HG03439 (cell line): Measurements from ENCODE around the gene SATB1.

ENCODE experiments used
- ATAC-seq: cut with Tn5 transposase; IDR thresholded peaks from one replicate; pipeline ENCODE4 v1.9.1; 2021; ENCODE audit warnings: mild to moderate bottlenecking, moderate library complexity; ENCODE audit not compliant: unreplicated experiment

SATB1 gene

DNA sequence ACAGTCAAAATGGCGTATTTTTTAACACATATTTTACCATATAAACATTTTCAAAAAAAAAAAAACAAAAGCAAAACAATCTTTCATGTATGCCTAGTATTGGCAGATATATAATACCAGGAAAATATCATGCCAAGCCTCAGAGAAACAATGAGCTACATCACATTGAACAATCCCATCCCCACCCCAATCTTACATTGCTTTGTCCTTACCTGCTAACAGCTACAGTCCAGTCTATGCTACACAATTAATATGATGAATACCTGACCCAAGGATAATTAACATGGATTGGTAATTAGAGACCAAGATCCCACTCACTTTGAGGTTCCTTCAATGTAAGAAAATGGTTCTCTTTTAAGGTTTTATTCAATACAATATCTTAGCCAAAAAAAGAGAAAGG is 7.6 kb upstream of the SATB1 start:
- ATAC-seq: no peak

- ATAC-seq: no peak
Observed at GRCh38 chr3:18431266-18431665, 6.1 kb upstream of the SATB1 start.

DNA sequence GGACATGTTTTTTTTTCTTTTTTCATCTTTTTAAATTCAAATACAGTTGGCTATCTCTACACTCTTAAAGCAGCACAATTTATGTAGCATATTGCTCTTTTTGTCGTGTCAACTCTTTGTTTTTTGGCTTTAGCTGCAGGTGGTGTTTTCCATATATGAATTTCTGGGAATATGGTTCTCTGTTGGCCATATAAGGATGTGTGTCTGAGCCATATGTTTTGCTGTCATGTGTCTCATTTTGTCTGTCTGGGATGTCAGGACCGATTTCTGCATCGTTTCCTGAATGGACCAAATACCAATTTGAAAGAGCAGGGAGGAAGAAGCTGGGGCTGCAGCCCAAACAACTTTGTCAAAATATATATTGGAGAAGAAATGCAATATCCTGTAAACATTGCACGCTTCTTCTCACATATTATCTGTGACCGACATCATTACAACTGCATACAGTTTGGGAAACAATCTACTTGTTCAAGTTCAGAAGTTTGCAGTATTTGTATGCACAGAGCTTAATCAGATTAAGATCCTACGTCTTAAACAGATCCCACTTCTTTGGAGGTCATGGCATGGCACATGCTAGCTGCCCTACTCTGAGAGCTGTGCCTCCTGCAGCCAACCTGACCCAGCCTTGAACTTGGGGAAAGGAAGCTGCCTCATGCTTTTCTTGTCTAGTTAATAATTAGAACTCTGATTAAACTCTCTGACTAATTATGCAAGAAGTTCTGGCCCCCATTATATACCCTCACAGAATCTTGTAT is 4.0 kb upstream of the SATB1 start:
- ATAC-seq: no peak

GRCh38 chr3:18428036-18428435 is 2.9 kb upstream of the SATB1 start:
- no peak for ATAC-seq

DNA sequence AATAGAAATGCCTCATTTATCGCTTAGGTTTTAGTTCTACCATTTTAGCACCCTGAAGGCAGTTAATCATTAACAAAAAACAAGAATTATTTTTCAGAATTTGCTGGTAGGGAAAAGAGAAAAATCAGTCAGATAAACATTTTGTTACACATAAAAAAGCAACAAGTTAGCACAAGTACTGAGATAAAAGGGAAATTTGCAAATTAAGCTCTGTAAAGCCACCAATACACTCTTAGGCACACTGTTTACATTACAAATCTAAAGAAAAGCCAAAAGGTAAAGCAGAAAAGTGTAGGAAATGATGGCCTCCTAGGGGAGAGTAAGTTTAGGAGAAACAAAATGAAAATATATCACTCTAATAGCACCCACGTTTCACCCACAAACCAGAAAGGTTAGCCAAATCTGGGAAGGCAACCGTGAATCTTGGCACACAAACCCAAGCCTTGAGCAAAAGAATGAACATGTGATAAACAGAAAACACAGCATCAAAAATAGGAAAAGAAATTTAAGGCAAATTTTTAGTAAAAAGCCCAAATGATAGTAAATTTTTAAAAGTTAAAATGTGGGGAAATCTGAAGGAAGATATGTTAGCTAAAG is 1.6 kb upstream of the SATB1 start:
- no peak for ATAC-seq

DNA sequence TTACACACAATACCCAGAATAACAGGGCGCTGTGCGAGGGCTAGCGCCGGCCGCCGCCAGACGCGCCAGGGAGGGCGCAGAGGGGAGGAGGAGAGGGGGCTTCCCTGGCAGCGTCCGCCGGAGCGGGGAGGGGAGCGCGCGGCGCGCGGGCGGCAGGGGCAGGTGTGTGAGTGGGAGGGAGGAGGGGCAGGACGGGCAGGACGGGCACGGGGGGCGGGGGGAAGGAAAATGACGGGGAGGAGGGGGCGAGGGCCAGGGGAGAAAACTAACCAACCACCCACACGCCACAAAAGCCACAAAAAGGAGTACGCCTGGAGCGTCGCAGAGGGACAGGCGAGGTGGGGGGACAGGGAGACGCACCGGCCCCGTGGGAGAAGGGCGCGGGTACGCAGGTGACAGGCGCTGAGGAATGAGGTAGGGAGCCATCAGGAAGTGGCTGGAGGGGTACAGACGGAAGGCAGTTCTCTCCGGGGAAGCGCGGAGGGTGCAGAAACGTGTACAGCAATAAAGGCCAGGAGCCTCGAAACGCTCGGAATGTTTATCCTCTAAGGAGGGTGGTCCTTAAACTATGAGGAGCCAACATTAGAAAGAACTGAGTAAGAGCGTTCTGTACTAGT is 610 bp upstream of the SATB1 start:
- ATAC-seq: no peak

- ATAC-seq: no peak
Observed at GRCh38 chr3:18424213-18424728, 868 bp downstream of the SATB1 start.

DNA sequence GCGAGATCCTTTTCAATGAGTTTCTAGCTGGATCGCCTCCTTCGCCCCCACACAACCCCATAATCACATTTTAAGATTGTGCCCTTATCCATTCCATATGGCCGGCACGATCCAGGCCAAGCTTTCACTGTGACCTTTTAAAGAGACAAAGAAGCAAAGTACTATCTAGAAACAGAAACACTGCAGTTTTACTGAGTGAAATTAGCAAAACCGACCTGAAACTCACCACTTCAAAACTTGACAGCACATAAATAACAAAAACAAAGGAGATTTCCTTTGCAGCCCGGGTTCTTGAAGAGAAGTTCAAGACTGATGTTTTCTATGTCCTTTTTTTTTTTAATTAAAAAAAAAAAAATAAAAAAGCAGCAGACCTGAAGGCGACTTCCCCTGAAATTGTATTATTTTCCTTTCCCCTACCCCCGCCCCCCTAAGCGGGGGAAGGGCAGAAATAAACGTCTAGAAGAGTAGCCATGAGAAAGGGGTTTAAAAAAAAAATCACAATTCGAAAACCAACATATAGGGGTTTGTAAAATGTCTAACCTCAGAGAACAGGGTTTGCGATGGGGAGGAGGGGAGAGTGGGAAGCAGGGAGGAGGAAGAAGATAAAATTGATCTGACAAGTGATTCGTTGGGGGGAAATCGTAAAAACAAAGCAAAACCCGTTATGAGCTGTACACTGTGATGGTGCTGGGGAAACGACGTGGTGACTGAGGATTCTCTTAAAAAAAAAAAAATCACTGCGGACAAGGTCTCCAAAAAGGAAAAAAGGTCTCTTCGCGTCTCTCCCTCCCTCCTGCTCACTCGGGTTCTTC is 1.5 kb downstream of the SATB1 start:
- ATAC-seq: peak; percentile 89

GRCh38 chr3:18422972-18423371 is 2.2 kb downstream of the SATB1 start:
- ATAC-seq: no peak

- no peak for ATAC-seq
Observed at GRCh38 chr3:18420555-18420954, 4.6 kb downstream of the SATB1 start.

GRCh38 chr3:18419232-18419631 is 5.9 kb downstream of the SATB1 start:
- no peak for ATAC-seq

DNA sequence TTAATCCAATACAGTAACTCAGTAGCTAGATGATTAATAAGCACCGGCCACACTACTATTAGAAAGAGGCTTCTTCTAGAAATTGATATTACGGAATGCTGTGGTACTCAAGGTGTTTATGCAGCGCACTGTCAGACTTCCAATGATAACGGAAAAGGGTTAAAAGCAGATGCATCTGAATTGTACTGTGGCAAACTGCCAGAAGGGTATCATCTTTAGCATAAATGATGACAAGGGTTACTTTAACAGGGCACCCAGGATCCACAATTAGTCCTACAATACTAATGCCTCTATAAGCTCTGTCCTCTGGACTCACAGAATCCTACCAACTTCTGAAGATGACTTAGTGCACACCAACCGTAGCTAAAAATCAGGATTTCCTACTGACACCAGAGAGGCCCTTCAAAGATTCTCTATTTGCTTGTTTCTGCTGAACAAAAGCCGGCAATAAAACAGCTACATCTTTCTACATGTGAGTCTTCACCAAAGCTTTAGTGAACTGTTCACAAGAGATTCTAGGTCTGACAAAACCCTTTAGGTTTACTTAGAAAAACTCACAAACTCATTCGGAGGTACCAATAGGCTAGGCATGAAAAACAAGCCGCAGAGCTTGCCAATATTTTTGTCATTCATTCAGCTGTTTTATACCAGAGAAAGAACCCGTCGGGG is 7.1 kb downstream of the SATB1 start:
- no peak for ATAC-seq

DNA sequence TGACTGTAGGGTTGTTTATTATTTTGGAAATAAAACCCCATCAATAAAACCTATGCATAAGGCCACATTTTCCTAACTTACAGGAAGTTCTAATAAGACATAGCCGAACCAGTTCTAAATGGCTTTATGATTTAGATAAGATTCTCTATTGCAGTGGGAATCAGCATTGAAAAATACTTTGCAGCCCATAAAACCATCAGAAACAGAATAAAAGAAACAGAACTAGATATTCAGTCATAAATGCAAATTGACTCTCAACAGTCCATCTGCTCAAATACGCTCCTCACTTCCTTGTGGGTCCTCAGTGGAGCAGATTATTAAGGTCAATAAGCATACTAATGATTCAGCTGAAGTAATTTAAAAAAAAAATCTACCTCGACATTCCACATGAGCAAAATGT is 8.8 kb downstream of the SATB1 start:
- ATAC-seq: no peak

DNA sequence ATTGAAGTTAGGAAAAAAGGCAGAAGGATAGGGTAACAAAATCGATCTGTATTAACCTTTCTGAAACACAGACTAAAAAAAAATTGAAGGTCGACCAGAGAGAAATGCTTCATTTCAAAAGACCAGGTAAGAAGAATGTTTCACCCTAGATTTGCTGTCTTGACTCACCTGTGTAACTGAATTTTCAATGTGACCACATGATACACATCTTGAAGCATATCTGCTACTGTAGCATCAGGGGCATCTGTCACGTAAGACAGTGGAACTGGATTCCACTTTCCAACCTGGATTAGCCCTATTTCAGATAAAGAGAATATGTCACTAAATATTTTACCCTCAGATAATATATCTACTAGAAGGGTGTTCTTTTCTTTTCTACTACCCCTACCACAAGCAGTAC is 9.3 kb downstream of the SATB1 start:
- ATAC-seq: no peak

GRCh38 chr3:18415167-18415566 is 10.0 kb downstream of the SATB1 start:
- no peak for ATAC-seq

DNA sequence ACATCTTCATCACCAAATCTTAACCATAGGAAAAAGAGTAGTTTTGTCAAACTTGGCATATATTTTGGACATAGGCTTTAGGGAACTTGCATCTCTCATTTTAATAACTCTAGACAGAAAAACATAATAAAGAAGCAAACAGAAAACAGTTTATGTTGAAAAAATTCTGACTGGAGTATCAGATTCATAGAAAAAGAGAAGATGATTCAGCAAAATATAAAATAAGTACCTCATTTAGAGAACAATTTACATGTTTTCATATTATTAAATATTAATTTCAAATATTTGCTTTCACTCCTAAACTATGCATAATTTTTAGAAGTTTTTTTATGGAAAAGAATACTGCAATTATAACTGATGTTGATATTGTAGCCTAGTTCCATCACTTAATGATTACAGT is 12.5 kb downstream of the SATB1 start:
- ATAC-seq: no peak

DNA sequence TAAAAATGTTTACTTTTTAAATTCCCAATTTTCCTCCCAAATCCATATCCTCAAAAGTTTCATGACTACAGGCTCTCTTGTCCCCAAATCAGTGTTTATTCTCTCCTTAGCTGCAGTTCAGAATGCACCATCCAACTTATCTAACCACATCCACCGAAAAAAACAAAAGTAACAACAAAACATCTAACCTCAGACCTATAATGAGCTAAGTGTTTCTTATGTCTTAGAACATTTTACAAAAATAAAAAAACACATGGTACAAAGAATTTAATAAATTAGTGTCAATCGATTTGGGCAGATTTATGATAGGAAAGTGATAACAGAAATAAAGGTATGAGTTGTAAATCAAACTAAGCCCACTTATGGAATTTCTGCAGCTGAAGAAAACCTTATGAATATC is 13.6 kb downstream of the SATB1 start:
- ATAC-seq: no peak

DNA sequence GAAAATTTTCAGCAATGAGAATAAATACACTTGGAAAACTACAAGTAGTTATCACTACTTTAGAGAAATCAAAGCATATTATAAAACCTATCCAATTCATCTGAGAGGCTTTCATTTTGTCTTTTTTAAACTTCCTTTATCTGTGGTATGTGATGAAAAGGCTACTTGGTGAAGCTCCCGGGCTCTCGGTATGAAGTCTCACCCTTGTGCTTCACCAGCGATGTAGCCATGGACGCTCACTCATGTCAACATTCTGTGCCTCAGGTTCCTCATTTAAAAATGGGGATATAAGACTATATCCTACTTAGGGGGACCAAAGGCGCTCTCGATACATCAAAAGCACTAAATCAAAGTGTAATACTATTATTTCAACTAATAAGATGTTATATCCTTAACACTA is 14.9 kb downstream of the SATB1 start:
- ATAC-seq: no peak

DNA sequence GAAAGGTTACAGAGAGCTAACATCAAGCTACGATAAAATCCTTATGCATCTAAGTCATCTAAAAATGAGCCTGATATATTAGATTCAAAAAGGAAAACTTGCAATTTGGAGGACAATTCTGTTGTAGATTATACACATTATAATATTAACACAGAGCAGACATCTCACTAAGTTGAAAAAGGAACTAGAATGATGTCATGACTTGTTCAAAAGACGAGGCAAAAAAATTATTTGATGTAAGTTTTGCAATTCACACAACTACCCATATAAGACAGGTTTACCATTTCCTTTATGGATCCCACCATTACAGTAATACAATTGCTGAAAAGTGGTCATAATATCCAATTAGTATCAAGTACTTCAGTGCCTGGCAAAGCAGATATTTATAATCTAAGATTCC is 15.9 kb downstream of the SATB1 start:
- no peak for ATAC-seq

GRCh38 chr3:18405141-18405540 is 20.0 kb downstream of the SATB1 start:
- no peak for ATAC-seq

- no peak for ATAC-seq
Observed at GRCh38 chr3:18403061-18403460, 22.1 kb downstream of the SATB1 start.
